ENCODE data around the gene OR51E1.

Gene OR51E1, protein sequence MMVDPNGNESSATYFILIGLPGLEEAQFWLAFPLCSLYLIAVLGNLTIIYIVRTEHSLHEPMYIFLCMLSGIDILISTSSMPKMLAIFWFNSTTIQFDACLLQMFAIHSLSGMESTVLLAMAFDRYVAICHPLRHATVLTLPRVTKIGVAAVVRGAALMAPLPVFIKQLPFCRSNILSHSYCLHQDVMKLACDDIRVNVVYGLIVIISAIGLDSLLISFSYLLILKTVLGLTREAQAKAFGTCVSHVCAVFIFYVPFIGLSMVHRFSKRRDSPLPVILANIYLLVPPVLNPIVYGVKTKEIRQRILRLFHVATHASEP

DNA sequence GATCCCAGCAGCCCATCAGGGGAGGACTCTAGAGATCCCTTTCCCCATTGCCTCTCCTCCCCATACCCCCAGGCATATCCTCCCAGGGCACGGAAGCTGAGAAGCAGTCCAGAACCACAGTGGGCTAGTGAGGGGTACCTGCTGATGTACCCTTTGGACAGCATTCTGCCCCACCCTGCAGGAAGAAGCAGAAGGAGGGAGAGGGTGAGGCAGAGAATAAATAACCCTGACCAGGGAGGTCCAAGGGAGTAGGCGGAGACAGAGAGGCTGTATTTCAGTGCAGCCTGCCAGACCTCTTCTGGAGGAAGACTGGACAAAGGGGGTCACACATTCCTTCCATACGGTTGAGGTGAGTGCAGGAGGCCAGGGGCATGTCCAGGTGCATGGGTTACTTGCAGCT is at the start of gene OR51E1:
Gene OR51E1, plus strand, starts transcription at position 301 of the 400 bp plus-strand sequence. CDS start 8,545 bp downstream, outside the sequence.
- DNase-seq (ENCODE audit: low read depth in 1 of 2, low spot score in 1 of 2), result no peak

DNA sequence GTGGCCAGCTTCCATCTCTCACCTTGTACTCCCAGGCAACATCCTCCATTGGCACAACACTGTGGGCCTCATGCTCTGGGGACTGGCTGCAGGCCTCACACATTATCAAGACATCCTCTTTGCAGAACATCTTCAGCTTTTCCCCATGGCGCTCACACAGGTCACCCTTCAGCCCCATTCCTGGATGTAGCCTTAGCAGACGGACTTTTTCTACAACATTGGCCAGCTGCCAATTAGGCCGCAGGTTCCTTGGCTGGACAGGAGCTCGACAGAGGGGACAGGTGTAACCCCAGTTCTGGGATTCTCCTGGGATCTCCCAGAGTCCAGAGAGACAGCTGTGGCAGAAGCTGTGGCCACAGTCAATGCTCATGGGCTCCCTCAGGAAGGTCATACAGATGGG is 38.7 kb upstream of the OR51E1 start:
- no peak for DNase-seq (ENCODE audit: low read depth in 1 of 2, low spot score in 1 of 2)

DNA sequence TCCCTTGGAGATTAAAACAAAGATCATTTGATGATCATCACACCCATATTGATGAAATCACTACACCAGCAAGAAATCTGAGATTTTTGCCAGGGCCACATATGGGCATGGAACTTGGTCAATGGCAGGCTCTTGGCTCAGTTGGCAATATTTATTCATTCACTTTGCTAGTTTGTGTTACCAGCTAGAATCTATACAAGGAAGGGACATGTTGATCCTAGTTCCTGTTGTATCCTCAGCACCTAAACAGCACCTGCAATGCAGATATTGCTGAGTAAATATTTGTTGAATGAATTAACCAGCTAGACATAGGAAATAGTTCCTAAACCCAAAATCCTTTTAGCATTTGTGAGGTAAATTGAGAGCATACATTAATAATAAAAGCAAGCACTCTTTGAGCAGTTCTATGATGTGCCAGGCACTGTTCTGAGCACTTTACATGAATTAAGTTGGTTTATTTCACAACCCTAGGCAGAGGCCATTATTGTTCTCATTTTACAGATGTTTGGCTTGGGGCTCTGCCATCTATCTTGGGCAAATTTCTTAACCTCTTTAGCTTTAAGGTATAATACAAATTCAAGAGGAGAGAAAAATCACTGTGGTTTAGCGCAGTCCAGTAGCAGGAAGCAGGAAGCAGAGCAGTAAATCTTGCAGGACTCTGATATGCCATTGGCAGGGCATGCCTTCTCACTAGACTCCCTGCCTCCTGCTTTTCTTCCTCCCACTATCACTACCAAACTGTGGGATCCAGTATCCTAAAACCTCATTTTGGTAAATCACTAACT is 37.4 kb upstream of the OR51E1 start:
- DNase-seq (ENCODE audit: low read depth in 1 of 2, low spot score in 1 of 2), result no peak

DNA sequence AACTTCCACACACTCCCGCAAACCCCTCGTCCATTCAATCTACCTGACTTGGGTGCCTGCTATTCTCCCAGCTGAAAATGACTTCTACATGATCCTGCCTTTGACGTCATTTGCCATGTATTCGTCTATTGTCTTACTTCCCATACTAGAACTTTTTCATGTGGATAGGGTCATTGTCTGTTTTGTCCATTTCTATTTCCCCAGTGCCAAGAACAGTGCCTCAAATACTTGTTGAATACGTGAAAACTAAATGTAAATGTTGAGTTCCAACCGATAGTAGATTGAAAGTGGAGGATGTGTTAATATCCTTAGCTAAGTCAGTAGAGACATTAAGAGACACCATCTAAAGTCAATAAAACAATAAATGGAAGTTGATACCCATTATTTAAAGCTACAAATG is 36.7 kb upstream of the OR51E1 start:
- no peak for DNase-seq (ENCODE audit: low read depth in 1 of 2, low spot score in 1 of 2)

DNA sequence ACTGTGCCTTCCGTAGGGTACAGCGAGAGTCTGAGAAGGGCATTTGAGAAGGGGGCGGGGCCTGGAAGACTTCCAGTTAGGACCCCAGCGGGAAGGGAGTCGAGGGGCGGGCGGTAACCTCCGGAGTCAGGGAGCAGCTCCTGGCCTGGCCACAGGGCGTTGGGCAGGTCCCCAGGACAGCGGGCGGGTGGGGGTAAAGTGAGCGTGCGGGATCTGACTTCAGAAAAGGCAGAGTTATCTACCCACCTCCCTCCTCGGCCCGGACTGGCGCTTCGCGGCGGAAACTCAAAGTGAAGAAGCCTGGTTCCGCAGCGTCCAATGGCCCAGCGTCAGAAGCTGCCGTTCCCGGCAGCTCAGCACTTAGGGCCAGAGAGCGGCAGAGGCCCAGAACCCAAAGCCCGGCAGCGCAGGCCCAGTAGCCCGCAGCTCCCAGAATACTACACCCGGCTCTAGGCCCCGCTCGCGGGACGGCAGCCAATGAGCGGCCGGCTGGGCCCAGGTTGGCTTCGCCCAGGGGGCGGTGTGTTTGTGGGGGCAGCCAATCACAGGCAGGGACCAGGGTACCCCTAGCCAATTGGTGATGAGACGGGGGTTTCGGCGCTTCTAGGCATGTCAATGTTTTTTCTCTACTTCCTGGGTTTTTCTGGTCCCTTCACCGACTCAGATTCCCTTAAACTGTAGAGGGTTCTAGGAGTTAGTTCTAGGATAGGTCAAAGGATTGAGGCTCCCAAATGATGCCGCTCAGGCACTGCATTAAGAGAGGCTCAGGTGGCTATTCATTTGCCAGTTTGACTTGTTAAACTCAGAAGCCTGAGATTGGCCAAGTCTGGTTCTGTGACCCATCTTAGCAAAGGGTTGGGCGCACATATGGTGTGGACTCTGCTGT is 35.8 kb upstream of the OR51E1 start, which contains the start of gene TRIM68:
Gene TRIM68, minus strand, starts transcription at position 451 of the 886 bp plus-strand sequence. CDS start 2,727 bp downstream, outside the sequence.
- peak; percentile 84 to 89 for DNase-seq (ENCODE audit: low read depth in 1 of 2, low spot score in 1 of 2)

DNA sequence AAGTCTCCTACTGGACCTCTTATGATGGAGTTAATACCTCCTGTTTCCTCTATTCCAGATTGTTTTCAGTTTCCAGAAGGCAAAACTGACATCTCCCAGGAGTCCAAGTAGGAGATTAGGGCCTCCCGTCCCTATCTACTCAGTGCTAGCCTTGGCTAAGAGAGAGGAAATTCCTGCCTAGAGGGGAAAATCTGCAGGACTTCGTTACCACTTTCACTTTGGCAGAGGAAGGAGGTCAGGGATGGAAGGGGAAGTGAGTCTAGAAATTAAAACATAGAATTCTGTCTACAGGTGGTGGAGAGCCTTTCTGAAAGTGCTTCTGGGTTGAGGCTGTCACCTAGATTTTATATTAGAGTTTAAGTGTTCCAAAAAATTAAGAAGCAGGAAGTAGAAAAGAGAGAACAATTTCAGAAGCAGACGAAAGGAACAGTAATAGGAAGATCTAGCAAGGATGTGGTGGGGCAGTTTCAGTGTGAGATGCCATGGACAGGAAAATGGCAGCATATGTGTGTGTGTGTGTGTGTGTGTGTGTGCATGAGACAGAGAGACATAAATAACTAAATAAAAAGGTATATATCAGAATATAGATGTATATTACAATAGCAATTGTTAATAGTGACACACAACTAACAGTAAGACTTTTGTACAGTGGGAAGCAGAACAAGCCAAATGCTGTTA is 33.4 kb upstream of the OR51E1 start:
- no peak for DNase-seq (ENCODE audit: low read depth in 1 of 2, low spot score in 1 of 2)

DNA sequence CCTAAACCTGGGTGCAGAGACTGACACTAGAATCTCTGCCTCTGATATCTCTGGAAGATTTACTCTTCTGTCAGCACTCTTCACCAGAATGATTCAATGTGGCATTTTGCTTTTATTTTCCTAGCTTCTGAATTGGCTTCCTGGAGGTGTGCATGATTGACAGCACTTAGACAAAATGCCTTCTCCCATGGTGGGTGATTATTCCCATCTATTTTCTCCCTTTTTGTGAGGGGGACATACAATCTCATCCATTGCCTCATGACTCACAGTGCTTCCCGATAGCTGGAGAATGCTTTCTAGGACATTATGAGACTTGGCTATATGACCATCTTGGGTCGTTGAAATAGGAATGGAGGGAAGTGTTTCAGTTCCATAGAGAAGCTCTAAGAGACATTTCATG is 31.8 kb upstream of the OR51E1 start:
- no peak for DNase-seq (ENCODE audit: low read depth in 1 of 2, low spot score in 1 of 2)

DNA sequence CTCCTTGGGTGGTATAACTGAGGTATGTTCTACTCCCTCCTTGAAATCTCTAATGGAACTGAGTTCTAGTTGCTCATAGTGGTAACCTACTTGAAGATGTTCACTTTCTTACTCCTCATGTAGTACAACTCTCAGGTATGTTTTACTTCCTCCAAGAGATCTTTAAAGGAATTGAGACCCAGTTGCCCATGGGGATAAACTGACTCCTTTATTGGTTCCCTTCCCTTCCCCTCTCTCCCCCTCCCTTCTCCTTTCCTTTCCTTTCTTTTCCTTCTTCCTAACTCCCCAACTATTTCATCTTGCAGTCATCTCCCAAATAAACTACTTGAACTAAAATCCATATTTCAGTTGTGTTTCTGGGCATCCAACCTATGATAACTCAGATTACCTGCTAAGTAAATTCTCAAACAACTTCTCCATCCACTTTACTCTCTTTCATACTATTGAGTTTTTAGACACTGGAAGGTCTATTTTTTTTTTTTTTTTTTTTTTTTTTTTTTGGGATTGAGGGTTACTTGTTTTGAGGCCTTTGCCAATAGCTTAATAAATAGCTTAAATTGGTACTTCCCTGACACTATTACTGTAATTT is 27.8 kb upstream of the OR51E1 start:
- no peak for DNase-seq (ENCODE audit: low read depth in 1 of 2, low spot score in 1 of 2)

DNA sequence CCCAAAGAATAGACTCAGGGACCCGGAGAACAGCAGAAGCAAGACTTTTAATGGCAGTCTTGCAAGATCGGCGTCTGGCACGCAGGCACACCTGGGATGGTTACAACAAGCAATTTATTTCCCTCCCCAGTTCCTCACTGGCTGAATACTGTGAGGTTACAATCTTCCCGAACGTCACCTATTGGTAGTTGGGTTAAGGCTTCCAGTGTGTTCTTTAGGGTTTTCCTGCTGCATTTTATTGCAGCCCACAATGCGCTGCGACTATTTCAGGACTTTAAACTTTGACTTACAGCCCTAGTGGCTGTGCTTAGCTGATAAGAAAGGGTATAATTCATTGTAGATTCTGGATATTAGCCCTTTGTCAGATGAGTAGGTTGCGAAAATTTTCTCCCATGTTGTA is 24.3 kb upstream of the OR51E1 start:
- DNase-seq (ENCODE audit: low read depth in 1 of 2, low spot score in 1 of 2), result no peak

DNA sequence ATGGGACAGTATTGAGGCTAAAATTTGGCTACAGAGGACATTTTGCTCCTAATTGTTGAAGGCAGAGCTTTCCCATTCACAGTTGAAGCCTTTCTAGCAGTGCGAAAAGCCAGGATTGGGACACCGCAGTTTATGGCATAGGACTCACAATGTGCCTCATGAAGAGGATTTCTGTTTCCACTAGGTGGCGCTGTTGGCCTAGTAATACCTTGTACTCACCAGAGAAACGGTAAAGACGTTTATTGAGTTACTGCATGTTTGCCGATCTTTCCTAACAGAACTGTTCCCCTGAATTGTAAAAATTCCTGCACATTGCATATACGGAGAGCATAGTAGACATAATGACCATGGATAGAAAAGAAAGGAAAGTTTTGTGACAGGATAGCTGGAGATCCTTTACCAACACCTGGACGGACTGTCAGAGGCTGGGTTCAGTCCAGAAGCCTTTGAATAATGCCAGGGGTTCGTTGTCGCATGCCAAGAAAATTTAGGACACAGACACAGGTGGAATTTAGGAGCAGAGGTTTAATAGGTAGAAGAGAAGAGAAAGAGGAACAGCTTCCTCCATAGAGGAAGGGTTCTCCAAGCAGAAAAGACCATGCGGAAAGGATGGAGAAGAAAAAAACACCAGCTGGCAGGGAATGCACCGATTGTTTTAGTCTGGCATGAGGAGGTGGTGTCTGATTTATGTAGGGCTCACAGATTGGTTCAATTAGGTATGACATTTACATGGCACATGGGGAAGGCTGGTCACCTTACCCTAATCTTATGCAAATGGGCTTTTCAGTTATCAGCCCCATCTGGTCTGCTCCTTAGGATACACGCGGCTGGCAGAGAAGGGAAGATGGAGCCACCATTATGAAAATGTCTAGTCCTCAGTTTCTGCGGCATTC is 17.3 kb upstream of the OR51E1 start:
- DNase-seq (ENCODE audit: low read depth in 1 of 2, low spot score in 1 of 2), result no peak

DNA sequence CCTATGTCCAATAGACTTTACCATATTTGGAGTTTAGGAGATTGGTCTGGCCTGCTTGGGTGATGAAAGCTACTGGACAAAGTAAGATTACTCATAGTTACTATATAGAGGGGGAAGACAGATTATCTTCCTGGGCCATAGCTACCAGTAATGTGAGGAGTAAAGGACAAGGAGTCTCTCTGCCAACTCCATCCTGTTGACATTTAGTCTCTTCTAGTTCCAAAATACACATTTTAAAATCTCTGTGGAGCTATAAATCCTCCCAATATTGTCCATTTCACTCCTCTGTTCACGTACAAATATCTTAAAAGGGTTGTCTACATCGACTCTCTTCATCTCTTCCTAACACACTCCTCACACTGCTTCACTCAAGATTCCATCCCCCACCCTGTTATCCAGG is 7.6 kb upstream of the OR51E1 start:
- DNase-seq (ENCODE audit: low read depth in 1 of 2, low spot score in 1 of 2), result no peak

DNA sequence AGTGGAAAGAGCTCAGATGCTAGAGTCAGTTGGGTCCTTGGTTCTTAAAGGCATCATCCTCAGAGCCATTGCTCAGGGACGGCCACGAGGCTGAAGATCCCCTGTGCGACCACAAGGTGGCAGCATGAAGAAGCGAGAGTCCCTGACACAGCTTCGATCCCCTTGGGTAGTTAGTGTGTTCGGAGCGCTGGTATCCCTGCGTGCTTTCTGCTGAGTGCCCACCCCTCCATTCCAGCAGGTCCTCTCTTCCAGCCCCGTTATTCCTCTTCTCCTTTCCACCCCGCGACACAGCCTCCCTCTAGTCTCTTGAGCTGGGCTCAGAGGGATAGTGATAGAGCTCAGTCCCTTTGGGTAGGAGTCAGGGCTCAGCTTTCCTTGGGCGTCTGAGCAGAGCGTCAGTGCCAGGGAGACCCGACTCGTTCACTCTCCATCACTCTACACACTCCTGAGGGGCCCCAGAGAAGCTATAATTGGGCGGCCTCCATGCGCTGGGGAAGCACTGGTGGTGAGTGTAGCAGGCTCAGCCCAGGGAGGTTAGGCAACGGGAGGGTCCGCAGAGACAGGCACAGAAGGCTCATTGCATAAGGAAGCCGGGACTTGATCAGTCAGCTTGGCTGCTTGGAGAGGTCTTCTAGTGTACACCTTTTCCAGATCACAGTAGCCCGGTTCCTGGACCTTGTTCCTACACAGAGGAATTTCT is 6.7 kb upstream of the OR51E1 start, which contains the start of gene OR51D1:
Gene OR51D1, plus strand, starts transcription at position 516 of the 700 bp plus-strand sequence. CDS start 2,314 bp downstream, outside the sequence.
- peak; percentile 39 to 40 for DNase-seq (ENCODE audit: low read depth in 1 of 2, low spot score in 1 of 2)

DNA sequence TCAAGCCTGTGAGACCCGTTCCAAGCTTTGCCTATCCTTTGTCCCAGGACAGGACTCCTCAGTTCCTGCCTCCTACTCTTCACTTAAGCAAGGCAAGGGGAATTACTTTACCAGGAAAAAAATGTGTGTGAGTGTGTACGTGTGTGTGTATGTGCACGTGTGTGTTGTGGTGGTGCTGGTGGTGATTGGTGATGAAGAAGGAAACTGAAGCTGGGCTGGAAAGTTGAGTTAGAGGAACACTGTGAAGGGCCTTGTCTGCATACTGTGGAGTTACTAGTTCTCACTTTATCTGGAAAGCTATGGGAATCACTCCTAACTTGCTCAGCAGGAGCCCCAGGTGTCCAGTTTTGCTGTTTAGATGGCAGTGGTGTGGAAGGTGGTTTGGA is 6.1 kb upstream of the OR51E1 start:
- no peak for DNase-seq (ENCODE audit: low read depth in 1 of 2, low spot score in 1 of 2)

DNA sequence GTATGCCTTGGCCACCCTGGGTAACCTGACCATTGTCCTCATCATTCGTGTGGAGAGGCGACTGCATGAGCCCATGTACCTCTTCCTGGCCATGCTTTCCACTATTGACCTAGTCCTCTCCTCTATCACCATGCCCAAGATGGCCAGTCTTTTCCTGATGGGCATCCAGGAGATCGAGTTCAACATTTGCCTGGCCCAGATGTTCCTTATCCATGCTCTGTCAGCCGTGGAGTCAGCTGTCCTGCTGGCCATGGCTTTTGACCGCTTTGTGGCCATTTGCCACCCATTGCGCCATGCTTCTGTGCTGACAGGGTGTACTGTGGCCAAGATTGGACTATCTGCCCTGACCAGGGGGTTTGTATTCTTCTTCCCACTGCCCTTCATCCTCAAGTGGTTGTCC is 3.9 kb upstream of the OR51E1 start:
- DNase-seq (ENCODE audit: low read depth in 1 of 2, low spot score in 1 of 2), result no peak

DNA sequence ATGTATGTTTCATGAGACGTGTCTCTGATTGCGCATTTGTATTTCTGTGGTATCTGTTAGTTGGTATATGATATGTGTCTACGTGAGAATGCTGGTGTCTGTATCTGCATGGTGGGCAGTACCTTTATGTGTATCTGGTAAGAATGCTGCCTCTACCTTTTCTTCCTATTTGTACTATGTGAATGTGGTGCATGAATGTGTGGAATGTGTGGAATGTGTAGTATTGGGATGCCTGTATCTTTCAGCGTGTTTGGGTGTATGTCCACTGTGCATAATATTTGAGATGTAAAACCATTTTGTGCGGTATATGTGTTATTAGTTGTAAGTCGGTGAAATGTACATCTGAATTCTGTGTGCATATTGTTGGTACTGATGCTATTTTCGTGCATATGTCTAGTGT is 2.3 kb upstream of the OR51E1 start:
- DNase-seq (ENCODE audit: low read depth in 1 of 2, low spot score in 1 of 2), result no peak

DNA sequence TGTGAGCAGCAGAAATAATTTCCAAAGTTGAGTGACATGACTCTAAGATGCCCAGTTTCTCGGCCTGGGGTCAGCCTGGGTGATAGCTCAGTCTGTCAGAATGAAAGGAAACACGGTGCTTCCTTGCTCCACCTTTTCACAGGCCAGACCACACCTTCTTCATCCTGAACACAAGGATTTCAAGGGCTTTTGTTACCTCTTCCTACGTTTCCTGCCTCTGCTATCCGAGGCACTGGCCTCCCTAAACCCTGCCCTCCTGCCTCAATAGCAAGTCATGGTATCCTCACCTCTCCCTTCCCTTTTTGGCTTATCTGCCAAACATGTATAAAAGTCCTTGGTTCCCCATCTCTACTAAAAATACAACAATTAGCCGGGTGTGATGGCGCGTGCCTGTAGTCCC is 1.7 kb upstream of the OR51E1 start:
- no peak for DNase-seq (ENCODE audit: low read depth in 1 of 2, low spot score in 1 of 2)

DNA sequence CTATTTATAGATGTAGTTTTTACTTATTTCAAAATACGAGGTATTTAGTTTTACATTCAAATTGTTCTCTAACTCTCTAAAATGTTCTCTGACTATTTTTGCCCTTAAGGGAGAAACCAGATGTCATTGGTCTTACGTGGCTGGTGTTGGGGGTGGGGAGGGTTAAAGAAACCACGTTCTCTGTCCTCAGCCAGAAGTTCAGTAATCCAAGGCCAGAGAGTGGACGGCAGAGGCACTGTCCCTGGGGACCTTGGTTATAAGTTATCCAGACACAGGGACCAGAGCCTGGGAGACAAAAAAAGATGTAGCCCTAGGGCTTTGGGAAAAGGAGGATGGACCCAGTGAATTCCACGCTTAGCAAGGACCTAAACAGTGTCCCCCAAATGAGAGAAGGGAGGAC is 706 bp upstream of the OR51E1 start:
- DNase-seq (ENCODE audit: low read depth in 1 of 2, low spot score in 1 of 2), result no peak

DNA sequence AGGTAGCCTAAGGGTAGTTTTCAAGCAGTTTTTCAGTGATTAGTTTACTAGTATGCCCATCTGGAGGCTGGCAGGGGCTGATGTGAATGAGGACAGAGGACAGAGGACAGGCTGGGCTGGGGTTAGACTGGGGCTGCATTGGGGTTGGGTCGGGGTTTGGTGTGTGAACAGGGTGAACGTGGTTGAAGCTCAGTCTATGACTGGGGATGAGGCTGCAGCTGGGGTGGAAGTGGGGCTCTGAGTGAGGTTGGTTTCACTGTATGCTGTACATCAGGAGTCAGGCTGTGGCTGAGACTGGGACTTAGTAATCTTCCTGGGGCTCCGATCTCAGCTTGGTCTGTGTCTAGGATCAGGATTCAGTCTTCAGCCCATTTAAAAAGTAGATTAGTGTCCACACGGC is 451 bp downstream of the OR51E1 start:
- no peak for DNase-seq (ENCODE audit: low read depth in 1 of 2, low spot score in 1 of 2)

DNA sequence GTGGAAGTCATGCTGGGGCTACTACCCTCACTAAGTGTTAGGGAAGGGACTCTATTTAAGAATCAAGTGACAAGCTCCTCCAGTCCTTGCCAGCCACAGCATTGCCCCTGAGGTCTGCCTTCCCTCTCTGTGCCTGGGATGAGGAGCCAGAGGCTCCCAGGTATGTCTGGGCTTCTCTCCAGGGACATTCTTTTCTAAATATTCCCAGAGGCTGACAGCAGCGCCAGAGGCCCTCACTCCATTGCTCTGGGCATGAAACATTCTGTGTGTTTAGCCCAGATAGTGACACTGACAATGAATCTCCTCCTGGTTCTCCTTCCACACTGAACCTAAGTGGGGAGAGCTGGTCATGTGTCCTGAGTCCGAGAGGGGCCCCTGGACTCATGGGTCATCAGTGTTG is 2.2 kb downstream of the OR51E1 start:
- no peak for DNase-seq (ENCODE audit: low read depth in 1 of 2, low spot score in 1 of 2)

All from activated T-helper 1 cell treated with anti-CD3 and anti-CD28 coated beads, Interleukin-2, amount 50 U/mL, for 16 hours (primary cell).